IPS DF 4.7 (cell line): ENCODE data around the gene TFCP2L1.
"Not testable (repeated sequence)": the region's sequence is repeated elsewhere in the genome, so short reads cannot be mapped to it uniquely, and the experiment has no call there.

Source experiments
- DNase-seq: peaks from one replicate; pipeline ENCODE4 v3.0.0-alpha.2; 2013; ENCODE audit warnings: low spot score; ENCODE audit errors: extremely low read depth

TFCP2L1 gene

GRCh38 chr2:121227381-121228144 lies 57.4 kb downstream of the TFCP2L1 start:
- not testable (repeated sequence) for DNase-seq

GRCh38 chr2:121225681-121226080 lies 59.3 kb downstream of the TFCP2L1 start:
- DNase-seq: not testable (repeated sequence)

- no peak for DNase-seq
Measured at GRCh38 chr2:121220995-121221394, 64.0 kb downstream of the TFCP2L1 start.

- DNase-seq: no peak
Measured at GRCh38 chr2:121219866-121220265, 65.1 kb downstream of the TFCP2L1 start.

GRCh38 chr2:121218386-121218938 lies 66.5 kb downstream of the TFCP2L1 start:
- DNase-seq: no peak

- no peak for DNase-seq
Measured at GRCh38 chr2:121217627-121218026, 67.4 kb downstream of the TFCP2L1 start.

GRCh38 chr2:121214296-121214695 lies 70.7 kb downstream of the TFCP2L1 start:
- DNase-seq: no peak

- no peak for DNase-seq
Measured at GRCh38 chr2:121213386-121213785, 71.6 kb downstream of the TFCP2L1 start.

GRCh38 chr2:121212661-121213325 lies 72.2 kb downstream of the TFCP2L1 start:
- DNase-seq: no peak

- DNase-seq: no peak
Measured at GRCh38 chr2:121211689-121212151, 73.3 kb downstream of the TFCP2L1 start.

GRCh38 chr2:121211251-121211650 lies 73.8 kb downstream of the TFCP2L1 start:
- DNase-seq: no peak

GRCh38 chr2:121210691-121211090 lies 74.3 kb downstream of the TFCP2L1 start:
- DNase-seq: no peak

- DNase-seq: no peak
Measured at GRCh38 chr2:121209014-121209610, 75.9 kb downstream of the TFCP2L1 start.

- DNase-seq: no peak
Measured at GRCh38 chr2:121207494-121207893, 77.5 kb downstream of the TFCP2L1 start.

GRCh38 chr2:121205321-121205942 lies 79.6 kb downstream of the TFCP2L1 start:
- DNase-seq: no peak

- DNase-seq: no peak
Measured at GRCh38 chr2:121203591-121204249, 81.3 kb downstream of the TFCP2L1 start.

- no peak for DNase-seq
Measured at GRCh38 chr2:121202541-121203310, 82.3 kb downstream of the TFCP2L1 start.

GRCh38 chr2:121201796-121202195 lies 83.2 kb downstream of the TFCP2L1 start:
- no peak for DNase-seq

- DNase-seq: no peak
Measured at GRCh38 chr2:121200419-121201315, 84.3 kb downstream of the TFCP2L1 start.
